A673 (cell line): Measurements from ENCODE around the gene ENPP1. TPM values are rescaled to one million over a fixed set of nuclear protein-coding genes. Genes with fewer than 3 reads are reported as not detected.

Source experiments
- BruUV-seq: library from RNA; stranded (reverse); fragments of 400-500 nt; replicated peaks from 2 replicates; lab custom pipeline; 2021; lab: Mats Ljungman, UMichigan
- CTCF ChIA-PET: fragments of 300-600 bp; sonication (Branson Sonifier 250); formaldehyde crosslinking; loops from one replicate; lab custom pipeline; 2022; ENCODE audit warnings: antibody characterized with exemption; lab: Charles Lee
- POLR2A ChIA-PET: fragments of 300-600 bp; sonication (Branson Sonifier 250); formaldehyde crosslinking; loops from one replicate; lab custom pipeline; 2022; ENCODE audit warnings: antibody characterized with exemption; ENCODE audit not compliant: low non-redundant PET; lab: Charles Lee
- DNase-seq: peaks from one replicate; pipeline ENCODE4 v3.0.0-alpha.2; 2015; ENCODE audit warnings: low spot score
- H3K27ac ChIP-seq: fragments of 200-600 bp; sonication (generic); 2 replicates; pipeline ENCODE4 v1.5.1; 2016; ENCODE audit warnings: mixed run types, low read depth, mild to moderate bottlenecking, mixed read lengths, antibody characterized with exemption, low read length; ENCODE audit not compliant: poor library complexity, severe bottlenecking
- H3K27me3 ChIP-seq: fragments of 200-600 bp; sonication (generic); replicated peaks from 2 replicates; pipeline ENCODE4 v1.6.1; 2017; ENCODE audit warnings: mixed run types, low read depth, mild to moderate bottlenecking, mixed read lengths, antibody characterized with exemption, low read length; ENCODE audit not compliant: insufficient read depth, poor library complexity
- H3K36me3 ChIP-seq: fragments of 200-600 bp; sonication (generic); 2 replicates; pipeline ENCODE4 v1.6.1; 2016; ENCODE audit warnings: mixed run types, mild to moderate bottlenecking, mixed read lengths, antibody characterized with exemption, low read length; ENCODE audit not compliant: insufficient read depth, poor library complexity, severe bottlenecking
- H3K4me1 ChIP-seq: fragments of 200-600 bp; sonication (generic); 2 replicates; pipeline ENCODE4 v1.6.1; 2017; ENCODE audit warnings: mixed run types, mild to moderate bottlenecking, mixed read lengths, antibody characterized with exemption, low read length; ENCODE audit not compliant: insufficient read depth, poor library complexity, severe bottlenecking
- H3K4me3 ChIP-seq: fragments of 200-600 bp; sonication (generic); 2 replicates; pipeline ENCODE4 v1.5.1; 2016; ENCODE audit warnings: low read depth, mixed run types, mild to moderate bottlenecking, mixed read lengths, low read length; ENCODE audit not compliant: poor library complexity, severe bottlenecking
- H3K9me3 ChIP-seq: fragments of 200-600 bp; sonication (generic); 2 replicates; pipeline ENCODE4 v1.6.1; 2016; ENCODE audit warnings: mixed run types, low read depth, mild to moderate bottlenecking, mixed read lengths, antibody characterized with exemption, low read length; ENCODE audit not compliant: poor library complexity, severe bottlenecking
- EZH2 ChIP-seq: fragments of 200-600 bp; sonication (generic); IDR thresholded peaks from 2 replicates; pipeline ENCODE4 v1.6.1; 2017; ENCODE audit warnings: borderline replicate concordance, low read depth, mild to moderate bottlenecking, mixed read lengths, antibody characterized with exemption, low read length; ENCODE audit not compliant: poor library complexity, severe bottlenecking
- intact Hi-C: fragments of 100-400 bp; cut with micrococcal nuclease; formaldehyde crosslinking; loops from one replicate; pipeline ENCODE4 v1.10.0; 2022; ENCODE audit not compliant: unreplicated experiment
- total RNA-seq: library from RNA; stranded (reverse); gene quantifications from 2 replicates; pipeline ENCODE4 v1.2.3, GENCODE V29; 2021
- TF ChIP-seq, protein P1 (sequence below): fragments of 300-800, 200-600 bp; sonication (generic); conservative IDR thresholded peaks from 2 replicates; pipeline ENCODE4 v1.5.1; 2017; ENCODE audit warnings: low read depth, mild to moderate bottlenecking, antibody characterized with exemption, low read length, moderate library complexity, mixed read lengths

ENPP1 gene
- total RNA-seq, 1 experiment from 2014 or later: 19.5 TPM

DNA sequence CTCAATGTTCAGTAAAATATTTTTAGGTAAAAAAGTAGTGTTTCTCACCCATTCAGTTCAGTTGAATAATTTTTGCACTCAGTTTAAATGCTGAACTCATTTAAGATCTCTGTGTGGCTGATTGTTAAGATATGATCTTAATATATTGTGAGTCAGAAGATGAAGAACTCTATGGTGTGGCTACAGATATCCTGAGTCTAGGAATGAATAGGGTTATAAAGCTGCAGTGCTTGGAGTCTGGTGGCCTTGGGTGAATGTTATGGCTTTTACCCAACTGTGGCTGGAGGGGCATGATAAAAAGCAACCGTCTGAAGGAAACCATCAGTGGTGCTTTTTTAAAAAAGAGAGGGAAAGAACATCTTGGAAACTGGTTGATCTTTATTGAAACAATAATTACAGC, 77.4 kb downstream of the ENPP1 start:
- Histone ChIP-seq H3K4me3 (no peak overlapping the region), H3K27ac (no peak overlapping the region), H3K9me3 (no peaks in the 10 kb centered on the region), H3K27me3 (no peaks in the 10 kb centered on the region), H3K36me3 (no peaks in the 10 kb centered on the region), H3K4me1 (no peaks in the 10 kb centered on the region)
- BruUV-seq: no TSS peak
- TF ChIP-seq, protein P1, sequence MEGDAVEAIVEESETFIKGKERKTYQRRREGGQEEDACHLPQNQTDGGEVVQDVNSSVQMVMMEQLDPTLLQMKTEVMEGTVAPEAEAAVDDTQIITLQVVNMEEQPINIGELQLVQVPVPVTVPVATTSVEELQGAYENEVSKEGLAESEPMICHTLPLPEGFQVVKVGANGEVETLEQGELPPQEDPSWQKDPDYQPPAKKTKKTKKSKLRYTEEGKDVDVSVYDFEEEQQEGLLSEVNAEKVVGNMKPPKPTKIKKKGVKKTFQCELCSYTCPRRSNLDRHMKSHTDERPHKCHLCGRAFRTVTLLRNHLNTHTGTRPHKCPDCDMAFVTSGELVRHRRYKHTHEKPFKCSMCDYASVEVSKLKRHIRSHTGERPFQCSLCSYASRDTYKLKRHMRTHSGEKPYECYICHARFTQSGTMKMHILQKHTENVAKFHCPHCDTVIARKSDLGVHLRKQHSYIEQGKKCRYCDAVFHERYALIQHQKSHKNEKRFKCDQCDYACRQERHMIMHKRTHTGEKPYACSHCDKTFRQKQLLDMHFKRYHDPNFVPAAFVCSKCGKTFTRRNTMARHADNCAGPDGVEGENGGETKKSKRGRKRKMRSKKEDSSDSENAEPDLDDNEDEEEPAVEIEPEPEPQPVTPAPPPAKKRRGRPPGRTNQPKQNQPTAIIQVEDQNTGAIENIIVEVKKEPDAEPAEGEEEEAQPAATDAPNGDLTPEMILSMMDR: no peak
- no peak for TF ChIP-seq EZH2
- POLR2A ChIA-PET: no interaction called here
- no peak for DNase-seq
- intact Hi-C loops: no loop called here
- CTCF ChIA-PET: no interaction called here

DNA sequence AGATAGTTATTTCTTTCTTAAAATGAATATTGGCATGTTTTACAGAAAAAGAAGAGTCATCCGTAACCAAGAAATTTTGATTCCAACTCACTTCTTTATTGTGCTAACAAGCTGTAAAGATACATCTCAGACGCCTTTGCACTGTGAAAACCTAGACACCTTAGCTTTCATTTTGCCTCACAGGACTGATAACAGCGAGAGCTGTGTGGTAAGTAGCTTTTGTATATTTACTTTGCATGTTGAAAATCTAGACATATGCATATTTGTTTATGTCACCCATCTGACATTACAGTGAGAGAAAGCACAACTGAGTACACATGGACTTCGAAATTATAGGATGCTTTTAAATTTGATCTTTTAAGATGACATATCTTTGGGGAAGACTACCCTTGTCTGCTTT, 78.7 kb downstream of the ENPP1 start:
- Histone ChIP-seq H3K36me3 (no peaks in the 10 kb centered on the region), H3K27ac (no peak overlapping the region), H3K9me3 (no peaks in the 10 kb centered on the region), H3K4me1 (no peaks in the 10 kb centered on the region), H3K4me3 (no peak overlapping the region), H3K27me3 (no peaks in the 10 kb centered on the region)
- no TSS peak for BruUV-seq
- POLR2A ChIA-PET: no interaction called here
- no peak for DNase-seq
- no peak for TF ChIP-seq EZH2
- TF ChIP-seq, protein P1: no peak
- CTCF ChIA-PET: no interaction called here
- intact Hi-C loops: no loop called here

DNA sequence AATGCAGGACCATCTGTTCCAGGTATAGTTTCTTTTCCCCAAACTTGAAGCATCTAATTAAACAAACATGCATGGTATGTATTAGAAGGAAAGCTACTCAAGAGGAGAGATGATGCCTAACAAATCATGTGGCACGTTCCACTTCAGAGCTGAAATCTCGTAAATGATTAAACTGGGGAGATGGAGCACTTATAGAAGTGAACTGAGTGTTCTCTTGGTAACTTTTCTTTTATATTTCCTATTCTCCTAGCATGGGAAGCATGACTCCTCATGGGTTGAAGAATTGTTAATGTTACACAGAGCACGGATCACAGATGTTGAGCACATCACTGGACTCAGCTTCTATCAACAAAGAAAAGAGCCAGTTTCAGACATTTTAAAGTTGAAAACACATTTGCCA, 82.3 kb downstream of the ENPP1 start:
- H3K9me3 ChIP-seq: no peaks in the 10 kb centered on the region
- no peak overlapping the region for H3K27ac ChIP-seq
- H3K27me3 ChIP-seq: no peaks in the 10 kb centered on the region
- H3K36me3 ChIP-seq: no peaks in the 10 kb centered on the region
- H3K4me3 ChIP-seq: no peak overlapping the region
- ChIA-PET CTCF (no interaction called here), POLR2A (no interaction called here)
- TF ChIP-seq EZH2: no peak
- TF ChIP-seq, protein P1: no peak
- intact Hi-C loops: no loop called here
- H3K4me1 ChIP-seq: no peaks in the 10 kb centered on the region
- DNase-seq: no peak
- no TSS peak for BruUV-seq
